GDM1 (cell line): ENCODE data around the gene ERC1.
"Not testable (repeated sequence)": the region's sequence is repeated elsewhere in the genome, so short reads cannot be mapped to it uniquely, and the experiment has no call there.

Source experiments
- DNase-seq: peaks from one replicate; lab custom pipeline; 2025; lab: John Stamatoyannopoulos, UW

ERC1 gene

GRCh38 chr12:1220127-1221092, 229.4 kb downstream of the ERC1 start:
- no peak for DNase-seq

- DNase-seq = no peak
Observed at GRCh38 chr12:1222858-1223639, 232.0 kb downstream of the ERC1 start.

GRCh38 chr12:1226951-1227350, 235.9 kb downstream of the ERC1 start:
- DNase-seq = no peak

- DNase-seq = no peak
Observed at GRCh38 chr12:1234073-1234472, 243.1 kb downstream of the ERC1 start.

GRCh38 chr12:1246637-1247036, 255.6 kb downstream of the ERC1 start:
- DNase-seq = no peak

- DNase-seq = no peak
Observed at GRCh38 chr12:1250641-1251040, 259.6 kb downstream of the ERC1 start.

- DNase-seq = no peak
Observed at GRCh38 chr12:1252758-1253157, 261.7 kb downstream of the ERC1 start.

- DNase-seq = not testable (repeated sequence)
Observed at GRCh38 chr12:1255125-1255524, 264.1 kb downstream of the ERC1 start.

GRCh38 chr12:1255854-1256253, 264.8 kb downstream of the ERC1 start:
- DNase-seq = not testable (repeated sequence)

- DNase-seq = no peak
Observed at GRCh38 chr12:1256285-1256684, 265.3 kb downstream of the ERC1 start.

- DNase-seq = no peak
Observed at GRCh38 chr12:1256991-1257390, 266.0 kb downstream of the ERC1 start.

- DNase-seq = no peak
Observed at GRCh38 chr12:1262011-1262410, 271.0 kb downstream of the ERC1 start.

- DNase-seq = no peak
Observed at GRCh38 chr12:1267243-1267642, 276.2 kb downstream of the ERC1 start.

GRCh38 chr12:1272142-1272541, 281.1 kb downstream of the ERC1 start:
- DNase-seq = no peak

- no peak for DNase-seq
Observed at GRCh38 chr12:1273051-1273450, 282.0 kb downstream of the ERC1 start.

- DNase-seq = no peak
Observed at GRCh38 chr12:1277905-1278304, 286.9 kb downstream of the ERC1 start.

- no peak for DNase-seq
Observed at GRCh38 chr12:1279050-1279449, 288.0 kb downstream of the ERC1 start.

GRCh38 chr12:1280059-1280458, 289.0 kb downstream of the ERC1 start:
- no peak for DNase-seq

GRCh38 chr12:1281683-1282366, 290.8 kb downstream of the ERC1 start:
- DNase-seq = no peak

GRCh38 chr12:1282670-1283315, 291.8 kb downstream of the ERC1 start:
- no peak for DNase-seq

- no peak for DNase-seq
Observed at GRCh38 chr12:1283316-1283715, 292.3 kb downstream of the ERC1 start.

- DNase-seq = no peak
Observed at GRCh38 chr12:1284611-1285010, 293.6 kb downstream of the ERC1 start.
